Occipital lobe (tissue), 2 donors: ENCODE results near the gene SLIT3. TPM values are rescaled to one million over a fixed set of nuclear protein-coding genes. Genes with fewer than 3 reads are reported as not detected.
"Not testable (repeated sequence)": the region's sequence is repeated elsewhere in the genome, so short reads cannot be mapped to it uniquely, and the experiment has no call there.

Experiments used
- DNase-seq: peaks from one replicate; lab custom pipeline; 2025; lab: John Stamatoyannopoulos, UW
- total RNA-seq: library from RNA; depleted of rRNA; stranded (reverse); fragments of >200 nt; gene quantifications from one replicate; pipeline ENCODE4 v1.2.3, GENCODE V29; 2014

SLIT3 gene
- total RNA-seq, 1 donor from 2014 or later = 0.78 TPM

- DNase-seq = no peak
Measured at GRCh38 chr5:168658394-168658793, 642.5 kb downstream of the SLIT3 start.

DNA sequence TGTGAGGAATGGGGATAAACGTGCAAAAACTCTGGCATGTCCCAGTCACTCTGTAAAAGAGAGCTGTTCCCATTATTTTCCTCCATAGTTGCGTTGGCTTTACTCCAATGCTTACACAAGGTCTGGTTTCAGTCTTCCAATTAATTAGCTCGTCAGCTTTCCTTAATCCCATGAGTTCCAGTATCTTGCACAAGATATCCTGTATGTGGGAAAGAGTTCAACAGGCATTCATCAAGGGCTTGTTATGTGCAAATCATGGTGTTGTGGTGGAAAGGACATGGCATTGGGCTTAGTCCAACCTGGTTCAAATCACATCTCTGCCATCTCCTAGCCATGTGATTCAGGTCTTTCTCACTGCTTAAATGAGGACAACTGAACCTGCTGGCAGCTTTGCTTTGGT, 644.3 kb downstream of the SLIT3 start:
- DNase-seq = no peak

GRCh38 chr5:168655316-168655715, 645.6 kb downstream of the SLIT3 start:
- no peak for DNase-seq

GRCh38 chr5:168654211-168654721, 646.7 kb downstream of the SLIT3 start:
- DNase-seq = no peak

GRCh38 chr5:168653626-168654025, 647.3 kb downstream of the SLIT3 start:
- DNase-seq = no peak

DNA sequence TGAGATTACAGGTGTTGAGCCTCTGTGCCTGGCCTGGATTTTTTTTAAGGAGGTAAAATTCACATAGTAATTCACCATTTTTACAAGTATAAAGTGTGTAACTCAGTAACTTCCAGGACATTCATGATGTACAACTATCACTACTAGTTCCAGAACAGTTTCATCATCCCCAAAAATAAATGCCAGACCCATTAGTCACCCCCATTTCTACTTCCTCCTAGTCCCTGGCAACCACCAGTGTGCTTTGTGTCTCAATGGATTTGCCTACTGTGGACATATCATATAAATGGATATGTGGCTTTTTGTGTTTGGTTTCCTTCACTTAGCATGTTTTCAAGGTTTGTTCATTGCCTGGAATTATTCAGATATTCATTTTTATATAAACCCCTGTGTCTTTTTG, 649.3 kb downstream of the SLIT3 start:
- no peak for DNase-seq

GRCh38 chr5:168649306-168649705, 651.6 kb downstream of the SLIT3 start:
- no peak for DNase-seq

DNA sequence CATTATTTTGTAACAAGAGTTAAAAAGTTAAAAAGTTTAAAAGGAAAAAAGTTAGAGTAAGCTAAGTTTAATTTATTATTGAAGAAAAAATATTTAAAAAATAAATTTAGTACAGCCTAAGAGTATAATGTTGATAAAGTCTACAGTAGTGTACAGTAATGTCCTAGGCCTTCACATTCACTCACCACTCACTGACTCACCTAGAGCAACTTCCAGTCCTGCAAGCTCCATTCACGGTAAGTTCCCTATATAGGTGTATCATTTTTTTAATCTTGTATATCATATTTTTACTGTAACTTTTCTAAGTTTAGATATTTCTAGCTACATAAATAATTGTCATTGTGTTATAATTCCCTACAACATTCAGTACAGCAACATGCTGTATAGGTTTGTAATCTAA, 652.4 kb downstream of the SLIT3 start:
- no peak for DNase-seq

DNA sequence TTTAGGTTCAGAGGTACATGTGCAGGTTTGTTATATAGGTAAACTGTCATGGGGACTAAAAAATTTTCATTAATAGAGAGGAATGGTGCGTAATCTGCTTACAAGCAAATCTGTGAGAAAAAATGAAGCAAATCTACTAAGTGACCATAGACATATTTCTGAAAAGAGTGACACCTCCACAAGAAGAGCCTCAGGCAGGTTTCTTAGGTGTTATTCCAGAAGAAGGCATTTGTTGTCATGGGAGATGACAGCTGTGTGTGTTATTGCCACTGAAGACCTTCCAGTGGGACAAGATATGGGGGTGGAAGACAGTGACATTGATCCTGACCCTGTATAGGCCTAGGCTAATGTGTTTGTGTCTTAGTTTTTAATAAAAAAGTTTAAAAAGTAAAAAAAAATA, 652.9 kb downstream of the SLIT3 start:
- no peak for DNase-seq

GRCh38 chr5:168647083-168647482, 653.9 kb downstream of the SLIT3 start:
- DNase-seq = no peak

- DNase-seq = no peak
Measured at GRCh38 chr5:168646335-168646734, 654.6 kb downstream of the SLIT3 start.

GRCh38 chr5:168645195-168645594, 655.7 kb downstream of the SLIT3 start:
- no peak for DNase-seq

DNA sequence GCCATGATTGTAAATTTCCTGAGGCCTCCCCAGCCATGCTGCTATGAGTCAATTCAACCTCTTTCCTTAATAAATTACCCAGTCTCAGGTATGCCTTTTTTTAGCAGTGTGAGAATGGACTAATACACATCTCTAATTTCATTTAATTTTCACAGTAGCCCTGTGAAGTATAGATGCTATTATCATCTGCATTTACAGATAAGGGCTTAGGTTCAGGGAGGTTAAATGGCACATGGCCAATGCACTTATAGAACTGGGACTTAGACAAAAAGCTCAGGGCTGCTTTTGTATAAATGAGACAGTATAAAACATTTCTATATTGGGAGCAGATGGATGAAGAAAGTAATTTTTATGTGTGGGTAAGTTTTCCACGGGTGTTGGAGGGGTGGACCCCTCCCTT, 658.9 kb downstream of the SLIT3 start:
- DNase-seq = no peak

- not testable (repeated sequence) for DNase-seq
Measured at GRCh38 chr5:168638846-168639245, 662.1 kb downstream of the SLIT3 start.

GRCh38 chr5:168637793-168638192, 663.1 kb downstream of the SLIT3 start:
- DNase-seq = no peak

DNA sequence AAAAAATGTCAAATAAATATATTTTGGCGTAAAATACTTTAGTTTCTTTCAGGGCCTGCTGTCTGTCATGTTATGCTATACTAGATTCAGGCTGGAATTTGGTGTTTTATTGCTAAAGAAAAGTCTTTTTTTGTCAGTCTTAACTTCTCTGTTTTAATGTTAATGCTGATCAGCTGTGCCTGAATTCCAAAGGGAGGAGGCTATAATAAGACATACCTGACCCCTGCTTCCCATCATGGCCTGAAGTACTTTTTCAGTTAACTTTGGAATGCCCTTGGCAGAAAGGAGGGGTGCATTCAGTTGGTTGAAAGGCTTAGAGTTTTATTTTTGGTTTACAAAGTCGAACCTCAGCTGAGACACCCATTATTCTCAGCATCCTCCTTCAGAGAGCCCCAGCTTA, 663.7 kb downstream of the SLIT3 start:
- no peak for DNase-seq

GRCh38 chr5:168630958-168631357, 670.0 kb downstream of the SLIT3 start:
- not testable (repeated sequence) for DNase-seq

- no peak for DNase-seq
Measured at GRCh38 chr5:168624850-168625364, 676.0 kb downstream of the SLIT3 start.

GRCh38 chr5:168620807-168621206, 680.1 kb downstream of the SLIT3 start:
- DNase-seq = no peak

- DNase-seq = no peak
Measured at GRCh38 chr5:168614661-168615060, 686.3 kb downstream of the SLIT3 start.

- DNase-seq = no peak
Measured at GRCh38 chr5:168613996-168614395, 686.9 kb downstream of the SLIT3 start.

DNA sequence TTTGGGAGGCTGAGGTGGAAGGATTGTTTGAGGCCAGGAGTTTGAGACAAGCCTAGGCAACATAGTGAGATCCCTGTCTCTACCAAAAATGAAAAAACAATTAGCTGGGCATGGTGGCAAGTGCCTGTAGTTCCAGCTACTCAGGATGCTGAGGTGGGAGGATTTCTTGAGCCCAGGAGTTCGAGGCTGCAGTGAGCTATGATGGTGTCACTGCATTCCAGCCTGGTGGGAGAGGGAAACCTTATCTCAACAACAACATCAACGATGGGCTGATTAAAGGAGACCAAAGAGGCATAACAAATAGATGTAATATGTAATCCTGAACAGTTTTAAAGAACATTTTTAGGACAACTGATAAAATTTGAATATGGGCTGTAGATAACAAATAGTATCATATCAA, 687.5 kb downstream of the SLIT3 start:
- no peak for DNase-seq

- no peak for DNase-seq
Measured at GRCh38 chr5:168612996-168613395, 687.9 kb downstream of the SLIT3 start.

DNA sequence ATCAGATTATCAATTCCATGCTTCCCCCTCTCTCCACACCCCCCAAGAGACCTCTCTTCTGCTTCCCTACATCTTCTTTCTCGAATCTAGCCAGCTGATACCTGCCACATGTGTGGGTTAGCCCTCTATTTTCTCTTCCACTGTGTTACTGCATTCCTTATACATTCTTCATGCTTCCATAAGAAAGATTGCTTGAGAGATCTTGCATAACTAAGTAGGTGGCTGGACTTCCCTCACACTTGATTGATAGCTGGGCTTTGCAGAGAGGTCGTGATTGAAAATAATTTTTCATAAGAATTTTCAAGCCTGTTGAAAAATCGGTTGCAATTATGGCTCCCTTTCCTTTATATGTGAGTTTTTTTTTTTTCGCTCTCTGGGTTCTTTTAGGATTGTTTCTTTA, 688.8 kb downstream of the SLIT3 start:
- DNase-seq = no peak
